ENCODE measurements around the gene ZNF385B.

ZNF385B gene

GRCh38 chr2:179724403-179724802 lies 137.0 kb downstream of the ZNF385B start:
- H3K4me3 ChIP-seq (replicated peaks; ENCODE audit: low read depth, low read length), result no peak overlapping the region
- H3K36me3 ChIP-seq (ENCODE audit: control insufficient read depth, insufficient read depth, low read length), result no peaks in the 10 kb centered on the region
- DNase-seq (ENCODE audit: extremely low read depth, insufficient read length), result no peak
- no peak for TF ChIP-seq CTCF (IDR thresholded peaks at IDR 0.05; ENCODE audit: insufficient read depth, low read length, poor library complexity, severe bottlenecking)
- no peaks in the 10 kb centered on the region; the same call in 1 of the 2 replicates for H3K27me3 ChIP-seq (replicated peaks; ENCODE audit: control insufficient read depth, insufficient read depth, low read length)

GRCh38 chr2:179720173-179720772 lies 141.1 kb downstream of the ZNF385B start:
- H3K4me3 ChIP-seq (replicated peaks; ENCODE audit: low read depth, low read length), result no peak overlapping the region
- TF ChIP-seq CTCF (IDR thresholded peaks at IDR 0.05; ENCODE audit: insufficient read depth, low read length, poor library complexity, severe bottlenecking), result no peak
- H3K36me3 ChIP-seq (ENCODE audit: control insufficient read depth, insufficient read depth, low read length), result no peaks in the 10 kb centered on the region
- no peak for DNase-seq (ENCODE audit: extremely low read depth, insufficient read length)
- H3K27me3 ChIP-seq (replicated peaks; ENCODE audit: control insufficient read depth, insufficient read depth, low read length), result no peaks in the 10 kb centered on the region

GRCh38 chr2:179715871-179716270 lies 145.5 kb downstream of the ZNF385B start:
- Histone ChIP-seq H3K27me3 (replicated peaks; ENCODE audit: control insufficient read depth, insufficient read depth, low read length) (no peaks in the 10 kb centered on the region), H3K4me3 (replicated peaks; ENCODE audit: low read depth, low read length) (no peak overlapping the region), H3K36me3 (ENCODE audit: control insufficient read depth, insufficient read depth, low read length) (no peaks in the 10 kb centered on the region)
- no peak for TF ChIP-seq CTCF (IDR thresholded peaks at IDR 0.05; ENCODE audit: insufficient read depth, low read length, poor library complexity, severe bottlenecking)
- DNase-seq (ENCODE audit: extremely low read depth, insufficient read length), result no peak

DNA sequence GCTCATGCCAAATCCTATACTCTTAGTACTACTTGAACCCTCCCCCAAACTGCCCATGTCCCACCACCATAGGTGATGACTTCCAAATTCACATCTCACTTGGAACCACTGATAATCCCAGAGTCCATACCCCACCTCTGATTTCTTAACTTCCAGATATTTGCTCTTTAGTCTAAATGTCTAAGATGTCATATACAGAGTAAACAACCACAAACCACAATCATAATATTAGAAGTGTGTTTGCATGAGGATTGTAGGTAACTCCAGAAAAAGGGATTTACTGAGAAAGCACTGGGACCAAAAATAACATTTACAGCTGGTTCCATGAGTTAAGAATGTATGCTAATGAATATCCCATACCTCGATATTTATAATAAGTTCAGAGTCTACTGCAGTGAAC lies 146.2 kb downstream of the ZNF385B start:
- Histone ChIP-seq H3K27me3 (replicated peaks; ENCODE audit: control insufficient read depth, insufficient read depth, low read length) (no peaks in the 10 kb centered on the region), H3K36me3 (ENCODE audit: control insufficient read depth, insufficient read depth, low read length) (no peaks in the 10 kb centered on the region), H3K4me3 (replicated peaks; ENCODE audit: low read depth, low read length) (no peak overlapping the region)
- no peak for TF ChIP-seq CTCF (IDR thresholded peaks at IDR 0.05; ENCODE audit: insufficient read depth, low read length, poor library complexity, severe bottlenecking)
- DNase-seq (ENCODE audit: extremely low read depth, insufficient read length), result no peak

DNA sequence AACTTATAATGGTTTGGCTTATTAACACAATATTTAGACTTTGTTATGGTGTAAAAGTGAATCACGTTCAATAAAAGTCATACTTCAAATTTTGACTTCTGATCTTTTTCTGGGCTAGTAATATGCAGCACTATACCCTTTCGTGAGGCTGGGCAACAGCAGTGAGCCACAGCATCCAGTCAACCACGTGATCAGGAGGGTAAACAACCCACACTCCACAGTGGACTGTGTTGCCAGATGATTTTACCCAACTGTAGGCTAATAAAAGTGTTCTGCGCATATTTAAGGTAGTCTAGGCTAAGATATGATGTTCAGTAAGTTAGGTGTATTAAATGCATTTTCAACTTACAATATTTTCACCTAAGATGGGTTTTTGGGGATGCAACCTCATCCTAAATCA lies 148.6 kb downstream of the ZNF385B start:
- no peak overlapping the region for H3K4me3 ChIP-seq (replicated peaks; ENCODE audit: low read depth, low read length)
- H3K36me3 ChIP-seq (ENCODE audit: control insufficient read depth, insufficient read depth, low read length), result no peaks in the 10 kb centered on the region
- no peaks in the 10 kb centered on the region for H3K27me3 ChIP-seq (replicated peaks; ENCODE audit: control insufficient read depth, insufficient read depth, low read length)
- DNase-seq (ENCODE audit: extremely low read depth, insufficient read length), result no peak
- TF ChIP-seq CTCF (IDR thresholded peaks at IDR 0.05; ENCODE audit: insufficient read depth, low read length, poor library complexity, severe bottlenecking), result no peak

DNA sequence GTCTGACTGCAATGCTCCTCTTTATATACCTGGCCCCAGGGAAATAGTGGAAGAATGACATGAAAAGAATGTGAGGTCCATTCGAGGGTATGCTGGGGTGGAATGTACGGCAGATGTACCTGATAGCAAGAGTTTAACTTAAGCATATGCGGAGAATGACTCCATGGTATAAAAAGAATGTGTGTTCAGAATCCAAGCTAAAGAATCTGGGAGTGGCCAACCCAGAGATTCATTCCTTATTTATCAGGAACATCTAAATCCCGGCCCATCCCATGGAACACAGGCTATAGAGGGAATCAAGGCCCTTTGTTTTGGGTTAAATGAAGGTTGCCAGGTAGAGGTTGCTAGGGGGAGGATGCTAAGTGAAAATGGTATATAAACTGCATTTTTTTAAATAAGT lies 150.0 kb downstream of the ZNF385B start:
- Histone ChIP-seq H3K27me3 (replicated peaks; ENCODE audit: control insufficient read depth, insufficient read depth, low read length) (no peaks in the 10 kb centered on the region), H3K4me3 (replicated peaks; ENCODE audit: low read depth, low read length) (no peak overlapping the region), H3K36me3 (ENCODE audit: control insufficient read depth, insufficient read depth, low read length) (no peaks in the 10 kb centered on the region)
- no peak for TF ChIP-seq CTCF (IDR thresholded peaks at IDR 0.05; ENCODE audit: insufficient read depth, low read length, poor library complexity, severe bottlenecking)
- no peak for DNase-seq (ENCODE audit: extremely low read depth, insufficient read length)
